Left lung (tissue), 10 donors: ENCODE results near the gene TRIM31. TPM values are rescaled to one million over a fixed set of nuclear protein-coding genes. Genes with fewer than 3 reads are reported as not detected.

Source experiments
- ATAC-seq: fragments of 200-7000 bp; cut with Tn5 transposase; one replicate; pipeline ENCODE4 v1.9.1; 2020; ENCODE audit warnings: moderate library complexity
- DNase-seq, 4 donors: peaks; one replicate each; pipeline ENCODE4 v3.0.0-alpha.2; 2013 to 2020
- H3K27ac ChIP-seq, 2 donors: fragments of 200-600 bp; sonication (generic) in 1 of 2; one replicate each; pipeline versions ENCODE4 v1.5.0 to v1.8.0; 2020 to 2021
- H3K27me3 ChIP-seq, 2 donors: fragments of 200-600 bp; sonication (generic) in 1 of 2; one replicate each; pipeline versions ENCODE4 v1.5.0 to v1.8.0; 2020 to 2021
- H3K36me3 ChIP-seq, 2 donors: fragments of 200-600 bp; sonication (generic) in 1 of 2; one replicate each; pipeline versions ENCODE4 v1.5.0 to v1.8.0; 2020 to 2021
- H3K4me1 ChIP-seq, 2 donors: fragments of 200-600 bp; one replicate each; pipeline ENCODE4 v1.8.0; 2021
- H3K4me3 ChIP-seq, 2 donors: fragments of 200-600 bp; sonication (generic) in 1 of 2; one replicate each; pipeline versions ENCODE4 v1.5.0 to v1.8.0; 2020 to 2021; ENCODE audit warnings: mild to moderate bottlenecking in 1 of 2
- H3K9me3 ChIP-seq, 2 donors: fragments of 200-600 bp; sonication (generic) in 1 of 2; one replicate each; pipeline versions ENCODE4 v1.5.0 to v1.8.0; 2020 to 2021
- intact Hi-C, 2 donors: fragments of 100-400 bp; cut with DNase I; formaldehyde crosslinking; loops; one replicate each; pipeline versions ENCODE4 v1.11.2 to v1.14.2; 2022
- polyA plus RNA-seq, 6 donors: library from polyadenylated mRNA; unstranded; fragments of 120-200 nt; gene quantifications; one replicate each; pipeline ENCODE4 v1.2.1, GENCODE V29; 2013; ENCODE audit not compliant: insufficient read length in 6 of 6
- total RNA-seq, 2 donors: library from RNA; stranded (reverse); fragmentation: NEBNext Ultra II Directional; extraction: Animal tissue kit (Norgen Biotek cat#: 25700); gene quantifications; one replicate each; pipeline ENCODE4 v1.2.1, GENCODE V29; 2021
- TF ChIP-seq, protein P1 (sequence below), 2 donors: fragments of 200-600 bp; sonication (generic) in 1 of 2; IDR thresholded peaks; one replicate each; pipeline versions ENCODE4 v1.5.0 to v1.8.0; 2021; ENCODE audit warnings: antibody characterized with exemption in 2 of 2
- donor health status: DM: no; HTN: yes; CAD: no.
- donor health status: DM: no; HTN: no; CAD: no.

TRIM31 gene
- total and polyA plus RNA-seq, 8 donors = 0.31 to 0.99 (median 0.49) TPM; not detected in 4

- Histone ChIP-seq H3K27me3 (no peaks in the 10 kb centered on the region), H3K9me3 (no peaks in the 10 kb centered on the region), H3K4me3 (no peak overlapping the region), H3K36me3 (no peaks in the 10 kb centered on the region), H3K4me1 (peaks cover 19 to 57% of the 10 kb centered on the region in 2 donors), H3K27ac (no peak overlapping the region)
- ATAC-seq (no peak), DNase-seq (no peak)
- TF ChIP-seq, protein P1, sequence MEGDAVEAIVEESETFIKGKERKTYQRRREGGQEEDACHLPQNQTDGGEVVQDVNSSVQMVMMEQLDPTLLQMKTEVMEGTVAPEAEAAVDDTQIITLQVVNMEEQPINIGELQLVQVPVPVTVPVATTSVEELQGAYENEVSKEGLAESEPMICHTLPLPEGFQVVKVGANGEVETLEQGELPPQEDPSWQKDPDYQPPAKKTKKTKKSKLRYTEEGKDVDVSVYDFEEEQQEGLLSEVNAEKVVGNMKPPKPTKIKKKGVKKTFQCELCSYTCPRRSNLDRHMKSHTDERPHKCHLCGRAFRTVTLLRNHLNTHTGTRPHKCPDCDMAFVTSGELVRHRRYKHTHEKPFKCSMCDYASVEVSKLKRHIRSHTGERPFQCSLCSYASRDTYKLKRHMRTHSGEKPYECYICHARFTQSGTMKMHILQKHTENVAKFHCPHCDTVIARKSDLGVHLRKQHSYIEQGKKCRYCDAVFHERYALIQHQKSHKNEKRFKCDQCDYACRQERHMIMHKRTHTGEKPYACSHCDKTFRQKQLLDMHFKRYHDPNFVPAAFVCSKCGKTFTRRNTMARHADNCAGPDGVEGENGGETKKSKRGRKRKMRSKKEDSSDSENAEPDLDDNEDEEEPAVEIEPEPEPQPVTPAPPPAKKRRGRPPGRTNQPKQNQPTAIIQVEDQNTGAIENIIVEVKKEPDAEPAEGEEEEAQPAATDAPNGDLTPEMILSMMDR (IDR thresholded peaks at IDR 0.05) = no peak
- intact Hi-C loops = no loop called here
Measured at GRCh38 chr6:30063315-30063714, 49.6 kb downstream of the TRIM31 start.

GRCh38 chr6:30062471-30063178 lies 50.3 kb downstream of the TRIM31 start:
- H3K27ac ChIP-seq = peak overlapping the region; percentile 91
- peak overlapping the region in 1 of 2 donors; percentile 82 for H3K4me3 ChIP-seq
- no peak for DNase-seq

DNA sequence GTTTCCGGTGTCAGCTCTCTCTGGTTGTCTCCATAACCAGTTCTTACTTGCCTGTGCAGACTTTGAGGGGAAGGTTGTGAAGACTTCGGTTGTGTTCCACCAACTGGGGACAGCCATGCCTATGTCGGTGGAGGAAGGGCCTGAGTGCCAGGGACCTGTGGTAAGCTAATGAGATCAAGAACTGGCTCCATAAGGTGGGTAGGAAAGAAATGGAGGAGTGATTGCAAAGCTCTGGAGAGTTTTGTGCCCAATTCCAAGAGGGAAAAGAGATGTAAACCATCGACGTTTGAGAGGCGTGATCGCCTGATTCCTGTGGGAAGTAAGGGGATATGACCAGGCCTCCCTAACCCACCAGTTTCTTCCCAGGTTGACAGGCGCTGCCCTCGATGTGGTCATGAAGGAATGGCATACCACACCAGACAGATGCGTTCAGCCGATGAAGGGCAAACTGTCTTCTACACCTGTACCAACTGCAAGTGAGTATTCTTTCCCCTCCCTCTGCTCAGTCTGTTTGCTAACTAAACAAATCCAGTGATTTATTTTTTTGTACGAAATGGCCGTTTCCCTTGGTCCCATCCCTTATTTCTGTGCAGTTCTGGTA lies 50.9 kb downstream of the TRIM31 start:
- peak overlapping the region; percentile 81 to 82 for H3K4me3 ChIP-seq
- no peak for DNase-seq
- H3K27me3 ChIP-seq = no peaks in the 10 kb centered on the region
- TF ChIP-seq, protein P1 (IDR thresholded peaks at IDR 0.05) = no peak
- peak overlapping the region; percentile 91 for H3K27ac ChIP-seq
- H3K36me3 ChIP-seq = peaks cover 0 to 12% of the 10 kb centered on the region in 2 donors
- ATAC-seq = no peak
- H3K4me1 ChIP-seq = peaks cover 15 to 49% of the 10 kb centered on the region in 2 donors
- intact Hi-C loops = no loop called here
- no peaks in the 10 kb centered on the region for H3K9me3 ChIP-seq

More at GRCh38 chr6:30062471-30063178, 50.3 kb downstream of the TRIM31 start:
- intact Hi-C loops = no loop called here
- TF ChIP-seq, protein P1 (IDR thresholded peaks at IDR 0.05) = no peak
- H3K27me3 ChIP-seq = no peaks in the 10 kb centered on the region
- peaks cover 15 to 50% of the 10 kb centered on the region in 2 donors for H3K4me1 ChIP-seq
- H3K9me3 ChIP-seq = no peaks in the 10 kb centered on the region
- ATAC-seq = no peak
- peaks cover 0 to 5% of the 10 kb centered on the region in 2 donors for H3K36me3 ChIP-seq

- Histone ChIP-seq H3K36me3 (peaks cover 0 to 14% of the 10 kb centered on the region in 2 donors), H3K4me1 (peaks cover 12 to 48% of the 10 kb centered on the region in 2 donors), H3K27me3 (no peaks in the 10 kb centered on the region), H3K4me3 (peak within 1 kb of the TSS; percentile 81 to 82), H3K27ac (peak within 1 kb of the TSS; percentile 91), H3K9me3 (no peaks in the 10 kb centered on the region)
- DNase-seq = peak; percentile 94 to 97 (median 95)
- TF ChIP-seq, protein P1 (IDR thresholded peaks at IDR 0.05) = no peak
- ATAC-seq = peak; percentile 98
- intact Hi-C loops = no loop called here
Measured at GRCh38 chr6:30061092-30061857, 51.6 kb downstream of the TRIM31 start, which contains the start of gene POLR1H. Gene POLR1H, plus strand, starts transcription at chr6:30061265. Its CDS starts 260 bp downstream, at chr6:30061525.
